Measurements from ENCODE around the gene LGI2.

Gene LGI2

GRCh38 chr4:25030277-25031076, at the start of gene LGI2:
TSS of gene LGI2 (minus strand) at chr4:25030946. CDS start at chr4:25030693, 253 bp downstream.
- DNase-seq (ENCODE audit: low read depth): peak; percentile 30
- H3K4me3 ChIP-seq (ENCODE audit: low read depth, low read length): no peak within 1 kb of the TSS
- TF ChIP-seq CTCF (IDR thresholded peaks at IDR 0.05; ENCODE audit: low read depth, low read length) (no peak), POLR2A (IDR thresholded peaks at IDR 0.05; ENCODE audit: extremely low read depth, insufficient read length) (no peak), MYC (IDR thresholded peaks at IDR 0.05; ENCODE audit: low read depth, low read length) (no peak), MAX (IDR thresholded peaks at IDR 0.05; ENCODE audit: low read depth, low read length) (no peak)

- DNase-seq (ENCODE audit: low read depth): no peak
- no peak overlapping the region for H3K4me3 ChIP-seq (ENCODE audit: low read depth, low read length)
- TF ChIP-seq MAX (IDR thresholded peaks at IDR 0.05; ENCODE audit: low read depth, low read length): no peak
- no peak for TF ChIP-seq CTCF (IDR thresholded peaks at IDR 0.05; ENCODE audit: low read depth, low read length)
- no peak for TF ChIP-seq POLR2A (IDR thresholded peaks at IDR 0.05; ENCODE audit: extremely low read depth, insufficient read length)
- TF ChIP-seq MYC (IDR thresholded peaks at IDR 0.05; ENCODE audit: low read depth, low read length): no peak
These were observed 47.8 kb upstream of the LGI2 start for GRCh38 chr4:25078523-25078922.

GRCh38 chr4:25076625-25077398, 46.1 kb upstream of the LGI2 start:
- no peak for DNase-seq (ENCODE audit: low read depth)
- TF ChIP-seq POLR2A (IDR thresholded peaks at IDR 0.05; ENCODE audit: extremely low read depth, insufficient read length) (no peak), MAX (IDR thresholded peaks at IDR 0.05; ENCODE audit: low read depth, low read length) (no peak), MYC (IDR thresholded peaks at IDR 0.05; ENCODE audit: low read depth, low read length) (no peak), CTCF (IDR thresholded peaks at IDR 0.05; ENCODE audit: low read depth, low read length) (no peak)
- H3K4me3 ChIP-seq (ENCODE audit: low read depth, low read length): no peak overlapping the region

- TF ChIP-seq CTCF (IDR thresholded peaks at IDR 0.05; ENCODE audit: low read depth, low read length): no peak
- no peak for TF ChIP-seq MYC (IDR thresholded peaks at IDR 0.05; ENCODE audit: low read depth, low read length)
- DNase-seq (ENCODE audit: low read depth): no peak
- H3K4me3 ChIP-seq (ENCODE audit: low read depth, low read length): no peak overlapping the region
These were observed 45.1 kb upstream of the LGI2 start for GRCh38 chr4:25075851-25076250.

GRCh38 chr4:25075129-25075528, 44.4 kb upstream of the LGI2 start:
- no peak for TF ChIP-seq MAX (IDR thresholded peaks at IDR 0.05; ENCODE audit: low read depth, low read length)
- no peak for TF ChIP-seq POLR2A (IDR thresholded peaks at IDR 0.05; ENCODE audit: extremely low read depth, insufficient read length)
- no peak for TF ChIP-seq CTCF (IDR thresholded peaks at IDR 0.05; ENCODE audit: low read depth, low read length)
- no peak for TF ChIP-seq MYC (IDR thresholded peaks at IDR 0.05; ENCODE audit: low read depth, low read length)
- no peak for DNase-seq (ENCODE audit: low read depth)

More at GRCh38 chr4:25075129-25075528, 44.4 kb upstream of the LGI2 start:
- H3K4me3 ChIP-seq (ENCODE audit: low read depth, low read length): no peak overlapping the region
